ENCODE measurements around the gene ZDHHC23. TPM values are rescaled to one million over a fixed set of nuclear protein-coding genes. Genes with fewer than 3 reads are reported as not detected.

Gene ZDHHC23
- total and polyA plus RNA-seq, 9 of the 15 experiments (the other 6 are each of a cell fraction or from before 2014, with no cell fraction given): 0.22 to 2.7 (median 0.55) TPM

DNA sequence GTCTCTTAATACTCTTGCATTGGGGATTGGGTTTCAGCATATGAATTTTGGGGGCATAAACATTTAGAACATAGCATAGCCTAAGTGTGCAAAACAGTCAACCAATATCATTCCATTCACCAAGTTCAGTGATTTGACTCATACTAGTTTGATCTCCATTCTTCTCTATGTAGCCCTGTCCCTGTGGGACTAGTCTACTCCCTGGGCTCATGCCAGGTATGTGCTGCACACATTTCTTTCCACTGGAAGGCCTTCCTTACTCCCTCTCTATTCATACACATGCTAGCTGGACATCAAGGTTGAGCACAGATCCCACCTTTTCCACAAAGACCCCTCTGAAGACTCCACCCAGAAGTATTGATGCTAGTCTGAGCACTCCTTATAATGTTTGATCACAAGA lies 5.1 kb downstream of the ZDHHC23 start (continued):
- no peak for TF ChIP-seq NRF1 (conservative IDR thresholded peaks at IDR 0.05 in 1 of 2, IDR thresholded peaks at IDR 0.05 in 1 of 2)

DNA sequence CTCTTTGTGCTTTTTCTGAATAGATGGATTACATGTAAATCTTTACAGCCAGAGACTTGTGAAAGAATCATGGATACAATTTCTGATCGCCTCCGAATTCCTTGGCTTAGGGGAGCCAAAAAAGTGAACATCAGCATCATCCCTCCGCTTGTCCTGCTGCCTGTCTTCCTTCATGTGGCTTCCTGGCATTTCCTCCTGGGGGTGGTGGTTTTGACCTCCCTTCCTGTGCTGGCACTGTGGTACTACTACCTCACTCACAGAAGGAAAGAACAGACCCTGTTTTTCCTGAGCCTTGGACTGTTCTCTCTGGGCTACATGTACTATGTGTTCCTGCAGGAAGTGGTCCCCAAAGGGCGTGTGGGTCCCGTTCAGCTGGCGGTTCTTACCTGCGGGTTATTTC lies 5.9 kb downstream of the ZDHHC23 start:
- CTCF ChIA-PET (ENCODE audit: low intra/inter-chr PET ratio): no interaction called here
- Histone ChIP-seq H3K4me2 (ENCODE audit: insufficient read depth, low read length) (no peak overlapping the region), H3K36me3 (ENCODE audit: control insufficient read depth, insufficient read depth, low read length) (no peaks in the 10 kb centered on the region)

More for the DNA sequence above, 5.9 kb downstream of the ZDHHC23 start:
- H4K20me1 ChIP-seq (replicated peaks; ENCODE audit: control insufficient read depth, insufficient read depth, low read length): no peaks in the 10 kb centered on the region
- no peak for TF ChIP-seq CHD2 (IDR thresholded peaks at IDR 0.05; ENCODE audit: low read depth, low read length)
- no peak for TF ChIP-seq ZNF140 (CRISPR knock-in tag; IDR thresholded peaks at IDR 0.05)
- TF ChIP-seq E2F3 (CRISPR knock-in tag; IDR thresholded peaks at IDR 0.05): no peak
- no peak for TF ChIP-seq KDM5B (IDR thresholded peaks at IDR 0.05; ENCODE audit: insufficient replicate concordance, low read depth, low read length)
- TF ChIP-seq STAT5B (CRISPR knock-in tag; IDR thresholded peaks at IDR 0.05): no peak
- TF ChIP-seq ELF2 (CRISPR knock-in tag; IDR thresholded peaks at IDR 0.05): no peak
- no peak for TF ChIP-seq DACH1 (IDR thresholded peaks at IDR 0.05; ENCODE audit: partially characterized antibody)
- no peak for TF ChIP-seq MTA3 (IDR thresholded peaks at IDR 0.05; ENCODE audit: borderline replicate concordance)
- no peak for TF ChIP-seq HCFC1 (IDR thresholded peaks at IDR 0.05; ENCODE audit: low read depth, low read length)
- TF ChIP-seq, protein P1, sequence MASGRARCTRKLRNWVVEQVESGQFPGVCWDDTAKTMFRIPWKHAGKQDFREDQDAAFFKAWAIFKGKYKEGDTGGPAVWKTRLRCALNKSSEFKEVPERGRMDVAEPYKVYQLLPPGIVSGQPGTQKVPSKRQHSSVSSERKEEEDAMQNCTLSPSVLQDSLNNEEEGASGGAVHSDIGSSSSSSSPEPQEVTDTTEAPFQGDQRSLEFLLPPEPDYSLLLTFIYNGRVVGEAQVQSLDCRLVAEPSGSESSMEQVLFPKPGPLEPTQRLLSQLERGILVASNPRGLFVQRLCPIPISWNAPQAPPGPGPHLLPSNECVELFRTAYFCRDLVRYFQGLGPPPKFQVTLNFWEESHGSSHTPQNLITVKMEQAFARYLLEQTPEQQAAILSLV (tag; IDR thresholded peaks at IDR 0.05): no peak
- TF ChIP-seq, protein P2, sequence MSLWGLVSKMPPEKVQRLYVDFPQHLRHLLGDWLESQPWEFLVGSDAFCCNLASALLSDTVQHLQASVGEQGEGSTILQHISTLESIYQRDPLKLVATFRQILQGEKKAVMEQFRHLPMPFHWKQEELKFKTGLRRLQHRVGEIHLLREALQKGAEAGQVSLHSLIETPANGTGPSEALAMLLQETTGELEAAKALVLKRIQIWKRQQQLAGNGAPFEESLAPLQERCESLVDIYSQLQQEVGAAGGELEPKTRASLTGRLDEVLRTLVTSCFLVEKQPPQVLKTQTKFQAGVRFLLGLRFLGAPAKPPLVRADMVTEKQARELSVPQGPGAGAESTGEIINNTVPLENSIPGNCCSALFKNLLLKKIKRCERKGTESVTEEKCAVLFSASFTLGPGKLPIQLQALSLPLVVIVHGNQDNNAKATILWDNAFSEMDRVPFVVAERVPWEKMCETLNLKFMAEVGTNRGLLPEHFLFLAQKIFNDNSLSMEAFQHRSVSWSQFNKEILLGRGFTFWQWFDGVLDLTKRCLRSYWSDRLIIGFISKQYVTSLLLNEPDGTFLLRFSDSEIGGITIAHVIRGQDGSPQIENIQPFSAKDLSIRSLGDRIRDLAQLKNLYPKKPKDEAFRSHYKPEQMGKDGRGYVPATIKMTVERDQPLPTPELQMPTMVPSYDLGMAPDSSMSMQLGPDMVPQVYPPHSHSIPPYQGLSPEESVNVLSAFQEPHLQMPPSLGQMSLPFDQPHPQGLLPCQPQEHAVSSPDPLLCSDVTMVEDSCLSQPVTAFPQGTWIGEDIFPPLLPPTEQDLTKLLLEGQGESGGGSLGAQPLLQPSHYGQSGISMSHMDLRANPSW (CRISPR knock-in tag; IDR thresholded peaks at IDR 0.05): no peak
- TF ChIP-seq ZNF655 (CRISPR knock-in tag; IDR thresholded peaks at IDR 0.05): no peak
- TF ChIP-seq ZFX (CRISPR knock-in tag; IDR thresholded peaks at IDR 0.05): no peak
- no peak for TF ChIP-seq ZNF444 (CRISPR knock-in tag; IDR thresholded peaks at IDR 0.05)
- TF ChIP-seq ZNF79 (CRISPR knock-in tag; IDR thresholded peaks at IDR 0.05; ENCODE audit: low read depth): no peak
- TF ChIP-seq CBX8 (IDR thresholded peaks at IDR 0.05; ENCODE audit: borderline replicate concordance, extremely low read depth, low read depth, low read length, poor library complexity, severe bottlenecking): no peak
- TF ChIP-seq CBX5 (IDR thresholded peaks at IDR 0.05; ENCODE audit: borderline replicate concordance, low read depth): no peak
- H3K9me1 ChIP-seq (ENCODE audit: control insufficient read depth, insufficient read depth, low read length): no peaks in the 10 kb centered on the region
- no peak overlapping the region for H2AFZ ChIP-seq (ENCODE audit: low read depth, low read length)
- WGBS (ENCODE audit: insufficient coverage, low coverage, missing lambda C conversion rate): 5% methylated on average over 5 of the region's 7 CpGs
- DNase-seq (ENCODE audit: extremely low read depth in 1 of 4, low spot score in 3 of 4) (no peak), ATAC-seq (no peak), FAIRE-seq (no peak)
- H3K27ac ChIP-seq (ENCODE audit: extremely low read depth, low read depth, low read length): no peak overlapping the region
- POLR2A ChIA-PET: interaction anchor here (2.3 kb wide), 1 partner anchor 11 kb away, joined by 6 read pairs; no protein-coding TSS in a partner anchor
- no peaks in the 10 kb centered on the region; a peak in 1 of 5 replicates for H3K4me1 ChIP-seq (replicated peaks in 1 of 2; ENCODE audit: control insufficient read depth in 2 of 2, insufficient read depth in 2 of 2, low read length in 2 of 2)
- intact Hi-C loops (cut with micrococcal nuclease): no loop called here
- in situ Hi-C loops (cut with MboI): no loop called here
- H3K79me2 ChIP-seq (ENCODE audit: control insufficient read depth, insufficient read depth, low read length): no peaks in the 10 kb centered on the region
- BruUV-seq (replicated peaks): no TSS peak
- no peak overlapping the region for H3K9ac ChIP-seq (ENCODE audit: insufficient read depth in 1 of 2, low read depth in 2 of 2, low read length in 2 of 2)
- H3K27me3 ChIP-seq (ENCODE audit: control insufficient read depth in 2 of 2, insufficient read depth in 2 of 2, low read length in 2 of 2): peaks cover 0 to 12% of the 10 kb centered on the region in 2 experiments; a peak in 4 of 5 replicates
- H3K4me3 ChIP-seq: no peak overlapping the region
- no peaks in the 10 kb centered on the region for H3K9me3 ChIP-seq (replicated peaks; ENCODE audit: control insufficient read depth, insufficient read depth, low read depth, low read length)
